ENCODE data around the gene SIRT5.
A peak's percentile ranks its signal among the peaks of the same experiment; 100 is the strongest.

Gene SIRT5

DNA sequence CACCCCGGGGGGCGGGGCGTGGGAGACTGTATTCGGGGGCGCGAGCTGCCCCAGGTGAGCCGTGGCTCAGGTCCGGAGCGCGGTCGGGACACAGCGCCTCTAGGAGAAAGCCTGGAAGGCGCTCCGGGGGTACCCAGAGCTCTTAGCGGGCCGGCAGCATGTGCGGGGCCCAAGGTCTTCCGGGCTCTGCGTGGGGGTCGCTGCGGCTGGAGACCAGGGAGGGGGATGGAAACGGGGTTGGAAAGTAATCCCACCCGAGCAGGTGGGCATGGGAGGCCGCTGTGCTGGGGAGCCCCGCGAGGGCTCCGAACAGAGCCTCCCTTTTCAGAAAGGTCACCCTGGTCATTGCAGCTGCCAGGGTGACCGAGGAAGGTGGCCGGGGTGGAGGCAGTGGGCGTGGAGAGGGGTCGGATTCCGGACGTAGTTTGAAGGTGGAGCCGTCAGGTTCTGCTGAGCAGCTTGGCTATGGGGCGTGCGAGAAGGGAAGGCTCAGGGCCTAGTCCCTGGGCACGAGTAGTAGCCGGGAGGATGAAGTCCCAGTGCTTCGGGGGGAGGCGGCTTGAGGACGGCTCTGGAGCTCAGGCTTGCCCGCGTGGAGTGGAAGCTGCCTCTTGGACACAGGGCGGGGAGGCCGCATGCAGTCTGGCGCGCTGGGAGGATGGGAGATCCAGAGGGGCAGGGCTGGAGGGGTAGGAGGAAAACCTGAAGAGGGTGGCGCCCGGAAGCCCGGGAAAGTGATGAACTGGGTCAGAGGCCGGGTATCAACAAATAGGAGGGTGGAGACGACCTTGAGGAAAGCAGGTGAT, at the start of gene SIRT5:
TSS of gene SIRT5 (plus strand) at position 31 of the 806 bp plus-strand sequence. CDS start 9,510 bp downstream, outside the sequence.
- H3K4me3 ChIP-seq: peak within 1 kb of the TSS; percentile 93
- no peaks in the 10 kb centered on the region for H3K27me3 ChIP-seq
- peaks cover 17% of the 10 kb centered on the region for H3K4me1 ChIP-seq
- TF ChIP-seq Cebpa-rat (IDR thresholded peaks at IDR 0.05): no peak
- H4K20me1 ChIP-seq: no peaks in the 10 kb centered on the region
- H3K4me2 ChIP-seq: peak within 1 kb of the TSS; percentile 94
- H3K9me3 ChIP-seq: no peaks in the 10 kb centered on the region
- peak within 1 kb of the TSS; percentile 93 for H3K9ac ChIP-seq
- peaks cover under 1% of the 10 kb centered on the region; the same call in 1 of the 2 replicates for H3K36me3 ChIP-seq
- H3K27ac ChIP-seq: peak within 1 kb of the TSS; percentile 97

DNA sequence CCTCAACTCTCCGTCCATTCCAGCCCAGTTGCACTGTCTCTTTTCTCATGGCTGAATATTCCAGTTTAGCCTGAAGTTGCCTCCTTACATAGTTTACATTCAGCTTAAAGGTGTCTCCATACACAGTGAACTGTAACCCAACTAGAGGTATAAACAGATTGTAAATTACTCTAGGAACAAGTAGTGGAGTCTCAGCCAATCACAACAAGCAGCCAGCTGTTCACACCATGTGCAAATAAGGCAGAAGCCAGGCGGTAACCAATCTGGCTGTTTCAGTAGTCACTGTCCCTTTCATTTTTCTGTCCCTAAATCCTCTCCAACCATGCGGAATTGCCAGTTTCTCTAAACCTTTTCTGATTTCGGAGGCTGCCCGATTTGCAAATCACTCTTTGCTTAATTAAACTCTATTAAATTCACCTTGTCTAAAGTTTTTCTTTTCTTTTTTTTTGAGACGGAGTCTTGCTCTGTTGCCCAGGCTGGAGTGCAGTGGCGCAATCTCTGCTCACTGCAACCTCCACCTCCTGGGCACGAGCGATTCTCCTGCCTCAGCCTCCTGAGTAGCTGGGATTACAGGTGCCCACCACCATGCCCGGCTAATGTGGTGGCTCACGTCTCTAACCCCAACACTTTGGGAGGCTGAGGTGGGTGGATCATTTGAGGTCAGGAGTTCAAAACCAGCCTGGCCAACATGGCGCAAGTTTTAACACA, 49.4 kb upstream of the SIRT5 start:
- peak overlapping the region; percentile 31; the same call in 1 of the 2 replicates for H3K9ac ChIP-seq
- peaks cover 67% of the 10 kb centered on the region for H3K4me1 ChIP-seq
- H3K4me3 ChIP-seq: no peak overlapping the region
- no peaks in the 10 kb centered on the region for H4K20me1 ChIP-seq
- H3K27ac ChIP-seq: peak overlapping the region; percentile 85
- peaks cover 1% of the 10 kb centered on the region; the same call in 1 of the 2 replicates for H3K9me3 ChIP-seq
- TF ChIP-seq Cebpa-rat (IDR thresholded peaks at IDR 0.05): no peak
- no peaks in the 10 kb centered on the region for H3K36me3 ChIP-seq
- peak overlapping the region; percentile 72 for H3K4me2 ChIP-seq
- H3K27me3 ChIP-seq: no peaks in the 10 kb centered on the region

DNA sequence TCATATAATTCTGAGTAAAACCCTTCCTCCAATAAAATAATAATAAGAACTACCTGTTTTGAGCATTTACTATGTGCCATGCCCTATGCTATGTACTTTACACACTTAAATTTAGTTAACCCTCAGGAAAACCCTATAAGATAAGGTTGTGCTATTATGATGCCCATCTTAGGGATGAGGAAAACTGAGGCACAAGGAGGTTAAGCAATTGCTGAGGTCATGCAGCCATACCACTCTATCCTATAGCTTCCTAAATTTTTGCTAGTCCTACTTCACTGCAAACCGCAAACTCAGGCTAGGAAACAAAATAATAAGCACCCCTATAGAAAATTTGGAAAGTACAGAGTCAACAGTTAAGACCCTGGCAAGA, 48.1 kb upstream of the SIRT5 start:
- Histone ChIP-seq H4K20me1 (no peaks in the 10 kb centered on the region), H3K4me3 (0 out of 2 replicates have a peak overlapping the region, but pooled peaks have one; percentile 13), H3K27ac (peak overlapping the region; percentile 85), H3K9me3 (no peaks in the 10 kb centered on the region), H3K9ac (peak overlapping the region; percentile 27; the same call in 1 of the 2 replicates), H3K4me1 (peaks cover 67% of the 10 kb centered on the region), H3K27me3 (no peaks in the 10 kb centered on the region), H3K36me3 (no peaks in the 10 kb centered on the region), H3K4me2 (peak overlapping the region; percentile 72)
- no peak for TF ChIP-seq Cebpa-rat (IDR thresholded peaks at IDR 0.05)

DNA sequence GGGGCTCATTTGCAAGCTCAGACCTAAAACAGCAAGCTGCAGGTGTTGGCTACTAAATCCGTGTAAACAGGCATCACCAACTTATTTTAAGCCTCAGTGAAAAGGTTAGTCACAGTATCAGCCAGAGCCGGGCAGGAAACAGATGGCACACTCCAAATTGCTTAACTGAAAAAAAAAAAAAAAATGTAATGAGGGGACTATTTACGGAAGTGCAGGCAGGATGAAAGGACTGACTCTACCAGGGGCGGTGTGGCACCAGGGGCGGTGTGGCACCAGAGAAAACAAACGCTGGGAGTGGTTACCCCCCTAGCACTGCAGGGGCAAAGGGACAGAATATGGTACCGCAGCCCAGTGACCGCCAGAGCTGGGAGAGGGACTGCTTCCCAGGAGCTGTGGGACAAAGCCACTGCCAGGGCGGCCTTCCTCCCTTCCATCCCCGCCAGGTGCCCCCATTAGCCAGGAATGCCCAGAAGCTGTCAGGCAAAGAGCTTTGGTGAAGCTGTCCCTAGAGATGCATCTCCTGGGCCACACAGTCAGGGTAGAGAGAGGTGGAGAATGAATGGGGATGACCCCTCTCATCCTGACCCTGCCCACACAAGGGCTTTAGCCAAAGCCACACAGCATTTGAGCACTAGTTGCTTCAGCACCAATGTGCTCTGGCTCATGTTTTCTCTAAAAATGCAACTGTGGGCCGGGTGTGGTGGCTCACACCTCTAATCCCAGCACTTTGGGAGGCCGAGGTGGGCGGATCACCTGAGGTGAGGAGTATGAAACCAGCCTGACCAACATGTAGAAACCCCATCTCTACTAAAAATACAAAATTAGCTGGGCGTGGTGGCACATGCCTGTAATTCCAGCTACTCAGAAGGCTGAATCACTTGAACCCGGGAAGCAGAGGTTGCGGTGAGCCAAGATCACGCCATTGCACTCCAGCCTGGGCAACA, 47.4 kb upstream of the SIRT5 start:
- Histone ChIP-seq H3K9me3 (no peaks in the 10 kb centered on the region), H3K4me3 (0 out of 2 replicates have a peak overlapping the region, but pooled peaks have one; percentile 5), H4K20me1 (no peaks in the 10 kb centered on the region), H3K27ac (peak overlapping the region; percentile 85), H3K4me2 (peak overlapping the region; percentile 72), H3K4me1 (peaks cover 67% of the 10 kb centered on the region), H3K27me3 (no peaks in the 10 kb centered on the region), H3K36me3 (no peaks in the 10 kb centered on the region), H3K9ac (peak overlapping the region; percentile 61)
- TF ChIP-seq Cebpa-rat (IDR thresholded peaks at IDR 0.05): peak; percentile 80; the same call in 1 of the 2 replicates

DNA sequence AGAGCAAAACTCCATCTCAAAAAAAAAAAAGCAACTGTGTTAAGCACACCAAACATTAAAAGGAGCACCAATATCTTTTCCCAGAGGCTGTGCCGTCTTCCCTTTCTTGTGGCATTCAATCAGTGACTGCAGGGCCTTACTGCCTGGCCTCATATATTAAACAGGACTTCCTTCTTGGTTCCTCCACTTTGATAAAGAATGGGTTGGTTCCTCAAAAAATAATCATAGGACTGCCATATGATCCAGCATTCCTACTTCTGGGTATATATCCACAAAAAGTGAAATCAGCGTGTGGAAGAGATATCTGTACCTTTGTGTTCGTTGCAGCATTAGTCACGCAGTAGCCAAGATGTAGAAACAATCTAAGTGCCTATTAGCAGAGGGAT, 46.7 kb upstream of the SIRT5 start:
- no peak overlapping the region for H3K4me3 ChIP-seq
- H3K27me3 ChIP-seq: no peaks in the 10 kb centered on the region
- H3K36me3 ChIP-seq: no peaks in the 10 kb centered on the region
- TF ChIP-seq Cebpa-rat (IDR thresholded peaks at IDR 0.05): no peak
- H3K27ac ChIP-seq: peak overlapping the region; percentile 85
- H3K9ac ChIP-seq: peak overlapping the region; percentile 61; the same call in 1 of the 2 replicates
- H3K4me1 ChIP-seq: peaks cover 67% of the 10 kb centered on the region
- H3K4me2 ChIP-seq: peak overlapping the region; percentile 72
- no peaks in the 10 kb centered on the region for H4K20me1 ChIP-seq
- no peaks in the 10 kb centered on the region for H3K9me3 ChIP-seq

DNA sequence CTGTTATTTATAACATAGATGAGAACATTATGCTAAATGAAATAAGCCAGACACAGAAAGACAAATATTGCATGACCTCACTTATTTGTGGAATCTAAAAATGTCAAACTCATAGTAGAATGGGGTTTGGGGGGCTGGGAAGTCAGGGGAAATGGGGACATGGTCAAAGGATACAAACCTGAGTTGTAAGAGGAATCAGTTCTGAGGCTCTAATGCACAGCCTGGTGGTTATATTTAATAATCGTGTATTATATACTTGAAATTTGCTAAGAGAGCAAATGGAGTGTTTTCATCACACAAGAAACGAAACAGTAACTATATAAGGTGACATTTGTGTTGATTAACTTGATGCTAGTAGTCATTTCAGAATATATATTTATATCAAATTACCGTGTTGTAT, 46.2 kb upstream of the SIRT5 start:
- no peak overlapping the region for H3K9ac ChIP-seq
- no peak overlapping the region for H3K4me2 ChIP-seq
- H4K20me1 ChIP-seq: no peaks in the 10 kb centered on the region
- H3K27ac ChIP-seq: no peak overlapping the region
- TF ChIP-seq Cebpa-rat (IDR thresholded peaks at IDR 0.05): no peak
- no peak overlapping the region for H3K4me3 ChIP-seq
- H3K27me3 ChIP-seq: no peaks in the 10 kb centered on the region
- peaks cover 63% of the 10 kb centered on the region for H3K4me1 ChIP-seq
- H3K36me3 ChIP-seq: no peaks in the 10 kb centered on the region
- no peaks in the 10 kb centered on the region for H3K9me3 ChIP-seq

DNA sequence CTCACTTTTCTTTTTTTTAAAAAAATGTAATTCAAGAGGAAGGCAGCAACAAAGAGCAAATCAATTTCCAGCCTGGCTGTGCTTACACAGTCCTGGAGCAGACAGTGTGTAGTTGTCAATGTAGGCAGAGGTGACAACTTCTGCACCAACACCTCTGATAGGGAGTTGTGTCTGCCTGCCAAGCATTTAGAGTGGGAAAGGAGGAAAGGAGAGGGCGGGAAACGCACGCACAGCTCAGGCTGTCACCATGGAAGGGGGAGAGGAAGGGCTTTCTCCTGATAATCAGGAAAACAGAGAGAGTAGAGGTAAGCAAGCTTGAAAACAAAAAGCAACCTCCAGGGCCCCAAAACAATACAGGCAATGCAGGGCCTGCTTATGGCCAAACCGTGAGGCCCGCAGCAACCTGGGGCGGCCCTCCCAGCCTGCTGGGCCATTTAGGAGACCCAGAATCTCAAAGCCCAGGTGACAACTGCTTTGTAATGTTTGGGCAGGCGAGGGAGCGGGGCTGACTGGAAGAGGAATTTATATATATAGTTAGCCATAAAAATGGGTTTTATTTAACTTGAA, 45.5 kb upstream of the SIRT5 start:
- Histone ChIP-seq H4K20me1 (no peaks in the 10 kb centered on the region), H3K4me1 (peaks cover 56% of the 10 kb centered on the region), H3K36me3 (no peaks in the 10 kb centered on the region), H3K4me3 (no peak overlapping the region), H3K4me2 (peak overlapping the region; percentile 39), H3K9me3 (no peaks in the 10 kb centered on the region), H3K9ac (peak overlapping the region; percentile 17; the same call in 1 of the 2 replicates), H3K27ac (peak overlapping the region; percentile 76), H3K27me3 (no peaks in the 10 kb centered on the region)
- TF ChIP-seq Cebpa-rat (IDR thresholded peaks at IDR 0.05): no peak

DNA sequence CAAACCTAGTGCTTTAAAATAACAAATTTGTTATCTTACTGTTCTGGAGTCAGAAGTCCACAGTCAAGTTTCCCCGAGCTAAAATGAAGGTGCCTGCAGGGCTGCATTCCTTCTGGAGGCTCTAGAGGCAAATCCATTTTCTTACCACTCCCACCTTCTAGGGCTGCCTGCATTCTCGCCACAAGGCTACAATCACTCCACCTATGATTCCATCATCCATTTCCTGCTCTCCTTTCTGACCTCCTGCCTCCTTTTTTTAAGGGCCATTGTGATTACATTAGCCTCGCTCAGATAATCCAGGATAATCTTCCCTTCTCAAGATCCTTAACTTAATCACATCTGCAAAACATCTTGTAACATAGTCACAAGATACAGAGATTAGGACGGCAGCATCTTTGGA, 42.4 kb upstream of the SIRT5 start:
- Histone ChIP-seq H3K4me1 (peaks cover 25% of the 10 kb centered on the region), H3K4me2 (no peak overlapping the region), H3K27ac (no peak overlapping the region), H3K4me3 (no peak overlapping the region), H3K36me3 (no peaks in the 10 kb centered on the region), H3K9ac (no peak overlapping the region), H3K9me3 (no peaks in the 10 kb centered on the region), H3K27me3 (no peaks in the 10 kb centered on the region), H4K20me1 (no peaks in the 10 kb centered on the region)
- TF ChIP-seq Cebpa-rat (IDR thresholded peaks at IDR 0.05): no peak

DNA sequence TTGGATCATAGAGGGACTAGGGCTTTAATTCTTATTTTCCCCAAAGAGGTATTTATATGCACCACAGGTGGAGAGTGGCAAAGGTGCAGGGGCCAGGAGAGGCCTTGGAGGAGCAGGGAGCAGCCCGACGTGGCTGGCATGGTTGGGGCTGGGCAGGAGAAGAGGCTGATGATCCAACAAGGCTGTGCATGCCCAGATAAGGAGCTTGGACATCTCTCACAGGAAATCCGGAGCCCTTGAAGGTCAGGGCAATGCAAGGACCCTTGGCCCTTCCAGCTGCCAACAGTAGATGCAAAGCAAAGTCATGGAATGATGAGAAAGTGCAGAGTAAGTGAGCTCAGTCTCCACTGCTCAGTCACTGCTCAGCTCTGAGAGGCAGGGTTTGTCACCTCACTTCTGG, 39.9 kb upstream of the SIRT5 start:
- no peaks in the 10 kb centered on the region for H3K36me3 ChIP-seq
- no peaks in the 10 kb centered on the region for H4K20me1 ChIP-seq
- H3K4me3 ChIP-seq: no peak overlapping the region
- peaks cover 3% of the 10 kb centered on the region for H3K4me1 ChIP-seq
- H3K9me3 ChIP-seq: no peaks in the 10 kb centered on the region
- no peak overlapping the region for H3K27ac ChIP-seq
- no peak for TF ChIP-seq Cebpa-rat (IDR thresholded peaks at IDR 0.05)
- H3K9ac ChIP-seq: no peak overlapping the region
- H3K27me3 ChIP-seq: no peaks in the 10 kb centered on the region
- H3K4me2 ChIP-seq: no peak overlapping the region
